ENCODE measurements around the gene PCF11.
A peak's percentile ranks its signal among the peaks of the same experiment; 100 is the strongest.
"Not testable (repeated sequence)": the region's sequence is repeated elsewhere in the genome, so short reads cannot be mapped to it uniquely, and the experiment has no call there.

Gene PCF11

GRCh38 chr11:83122766-83123165, 34.2 kb upstream of the PCF11 start:
- Histone ChIP-seq H3K4me3 (no peak overlapping the region), H3K27ac (no peak overlapping the region), H3K9ac (no peak overlapping the region), H3K36me3 (no peaks in the 10 kb centered on the region), H4K20me1 (no peaks in the 10 kb centered on the region), H3K9me3 (no peaks in the 10 kb centered on the region), H3K4me2 (no peak overlapping the region), H3K4me1 (peaks cover 9% of the 10 kb centered on the region), H3K27me3 (no peaks in the 10 kb centered on the region)
- TF ChIP-seq Cebpa-rat (IDR thresholded peaks at IDR 0.05): no peak

- TF ChIP-seq Cebpa-rat (IDR thresholded peaks at IDR 0.05): no peak
- H3K4me3 ChIP-seq: no peak overlapping the region
Observed at GRCh38 chr11:83124636-83125424, 32.1 kb upstream of the PCF11 start.

GRCh38 chr11:83125577-83125976, 31.4 kb upstream of the PCF11 start:
- H3K4me1 ChIP-seq: peaks cover 9% of the 10 kb centered on the region
- H3K9me3 ChIP-seq: no peaks in the 10 kb centered on the region
- no peak for TF ChIP-seq Cebpa-rat (IDR thresholded peaks at IDR 0.05)
- H3K27ac ChIP-seq: no peak overlapping the region
- H3K9ac ChIP-seq: no peak overlapping the region
- H3K4me3 ChIP-seq: no peak overlapping the region
- H3K36me3 ChIP-seq: no peaks in the 10 kb centered on the region
- H3K27me3 ChIP-seq: no peaks in the 10 kb centered on the region
- peak overlapping the region; percentile 43 for H3K4me2 ChIP-seq
- H4K20me1 ChIP-seq: no peaks in the 10 kb centered on the region

More at GRCh38 chr11:83124636-83125424, 32.1 kb upstream of the PCF11 start:
- no peaks in the 10 kb centered on the region for H3K36me3 ChIP-seq
- H3K27me3 ChIP-seq: no peaks in the 10 kb centered on the region
- H3K27ac ChIP-seq: no peak overlapping the region
- no peaks in the 10 kb centered on the region for H4K20me1 ChIP-seq
- H3K9ac ChIP-seq: no peak overlapping the region
- H3K9me3 ChIP-seq: no peaks in the 10 kb centered on the region
- no peak overlapping the region for H3K4me2 ChIP-seq
- peaks cover 9% of the 10 kb centered on the region for H3K4me1 ChIP-seq

GRCh38 chr11:83127310-83127637, 29.7 kb upstream of the PCF11 start:
- Histone ChIP-seq H3K9me3 (peaks cover 2% of the 10 kb centered on the region; the same call in 1 of the 2 replicates), H3K36me3 (no peaks in the 10 kb centered on the region), H3K27me3 (no peaks in the 10 kb centered on the region), H3K4me2 (no peak overlapping the region), H3K4me1 (peaks cover 9% of the 10 kb centered on the region), H3K27ac (no peak overlapping the region), H3K9ac (no peak overlapping the region), H4K20me1 (no peaks in the 10 kb centered on the region), H3K4me3 (no peak overlapping the region)
- TF ChIP-seq Cebpa-rat (IDR thresholded peaks at IDR 0.05): no peak

GRCh38 chr11:83132191-83132590, 24.7 kb upstream of the PCF11 start:
- peaks cover 7% of the 10 kb centered on the region; the same call in 1 of the 2 replicates for H3K9me3 ChIP-seq
- H3K9ac ChIP-seq: no peak overlapping the region
- no peaks in the 10 kb centered on the region for H3K4me1 ChIP-seq
- no peaks in the 10 kb centered on the region for H3K27me3 ChIP-seq
- no peaks in the 10 kb centered on the region for H3K36me3 ChIP-seq
- no peak overlapping the region for H3K4me2 ChIP-seq
- no peak for TF ChIP-seq Cebpa-rat (IDR thresholded peaks at IDR 0.05)
- no peak overlapping the region for H3K27ac ChIP-seq
- H3K4me3 ChIP-seq: no peak overlapping the region
- H4K20me1 ChIP-seq: no peaks in the 10 kb centered on the region

- H3K4me2 ChIP-seq, H3K27me3 ChIP-seq, H3K9me3 ChIP-seq, H3K36me3 ChIP-seq, H3K9ac ChIP-seq, H4K20me1 ChIP-seq, H3K4me1 ChIP-seq, H3K27ac ChIP-seq, H3K4me3 ChIP-seq: not testable (repeated sequence)
Observed at GRCh38 chr11:83133266-83133665, 23.7 kb upstream of the PCF11 start.

- Histone ChIP-seq H3K9me3 (no peaks in the 10 kb centered on the region), H3K4me2 (no peak overlapping the region), H3K4me1 (peaks cover 9% of the 10 kb centered on the region), H4K20me1 (no peaks in the 10 kb centered on the region), H3K27me3 (no peaks in the 10 kb centered on the region), H3K27ac (no peak overlapping the region), H3K36me3 (no peaks in the 10 kb centered on the region), H3K4me3 (no peak overlapping the region), H3K9ac (no peak overlapping the region)
- no peak for TF ChIP-seq Cebpa-rat (IDR thresholded peaks at IDR 0.05)
Observed at GRCh38 chr11:83139310-83139709, 17.6 kb upstream of the PCF11 start.

GRCh38 chr11:83140691-83141455, 16.1 kb upstream of the PCF11 start:
- no peak overlapping the region for H3K4me3 ChIP-seq
- no peak overlapping the region for H3K27ac ChIP-seq
- no peak for TF ChIP-seq Cebpa-rat (IDR thresholded peaks at IDR 0.05)
- no peaks in the 10 kb centered on the region for H3K27me3 ChIP-seq
- H3K9me3 ChIP-seq: no peaks in the 10 kb centered on the region
- H3K4me1 ChIP-seq: peaks cover 9% of the 10 kb centered on the region
- no peaks in the 10 kb centered on the region for H4K20me1 ChIP-seq
- H3K4me2 ChIP-seq: peak overlapping the region; percentile 23; the same call in 1 of the 2 replicates
- no peak overlapping the region for H3K9ac ChIP-seq
- H3K36me3 ChIP-seq: no peaks in the 10 kb centered on the region

GRCh38 chr11:83147895-83148294, 9.0 kb upstream of the PCF11 start:
- Histone ChIP-seq H3K4me1 (peaks cover 15% of the 10 kb centered on the region), H3K27me3 (no peaks in the 10 kb centered on the region), H3K9me3 (no peaks in the 10 kb centered on the region), H3K27ac (no peak overlapping the region), H3K4me2 (no peak overlapping the region), H3K9ac (no peak overlapping the region), H3K4me3 (no peak overlapping the region), H3K36me3 (no peaks in the 10 kb centered on the region), H4K20me1 (no peaks in the 10 kb centered on the region)
- no peak for TF ChIP-seq Cebpa-rat (IDR thresholded peaks at IDR 0.05)

- peaks cover 17% of the 10 kb centered on the region for H3K4me1 ChIP-seq
- H3K4me3 ChIP-seq: no peak overlapping the region
- H3K9me3 ChIP-seq: no peaks in the 10 kb centered on the region
- H3K27me3 ChIP-seq: no peaks in the 10 kb centered on the region
- H3K27ac ChIP-seq: no peak overlapping the region
- H4K20me1 ChIP-seq: no peaks in the 10 kb centered on the region
- no peak for TF ChIP-seq Cebpa-rat (IDR thresholded peaks at IDR 0.05)
- H3K9ac ChIP-seq: no peak overlapping the region
- no peaks in the 10 kb centered on the region for H3K36me3 ChIP-seq
- peak overlapping the region; percentile 40; the same call in 1 of the 2 replicates for H3K4me2 ChIP-seq
Observed at GRCh38 chr11:83150450-83150849, 6.5 kb upstream of the PCF11 start.

Data from BLaER1 (cell line).